Right lobe of liver (tissue), 4 donors: ENCODE results near the gene TRIM28.

Source experiments
- POLR2A ChIP-seq: fragments of 450-650 bp; IDR thresholded peaks from one replicate; pipeline ENCODE4 v1.6.1; 2017; ENCODE audit warnings: antibody characterized with exemption, mild to moderate bottlenecking
- TF ChIP-seq, protein P1 (sequence below), 4 donors: fragments of 200-600 bp in 3 of 4; fragments of 450-650 bp in 1 of 4; IDR thresholded peaks; one replicate each; pipeline versions ENCODE4 v1.5.1 to v1.8.0; 2016 to 2022; ENCODE audit warnings: antibody characterized with exemption in 4 of 4, mild to moderate bottlenecking in 2 of 4
- donor health status: DM: no; HTN: no; CAD: no.
- donor health status: DM: no; HTN: no; CAD: no.
- donor health status: DM: no; HTN: yes; CAD: no.

DNA sequence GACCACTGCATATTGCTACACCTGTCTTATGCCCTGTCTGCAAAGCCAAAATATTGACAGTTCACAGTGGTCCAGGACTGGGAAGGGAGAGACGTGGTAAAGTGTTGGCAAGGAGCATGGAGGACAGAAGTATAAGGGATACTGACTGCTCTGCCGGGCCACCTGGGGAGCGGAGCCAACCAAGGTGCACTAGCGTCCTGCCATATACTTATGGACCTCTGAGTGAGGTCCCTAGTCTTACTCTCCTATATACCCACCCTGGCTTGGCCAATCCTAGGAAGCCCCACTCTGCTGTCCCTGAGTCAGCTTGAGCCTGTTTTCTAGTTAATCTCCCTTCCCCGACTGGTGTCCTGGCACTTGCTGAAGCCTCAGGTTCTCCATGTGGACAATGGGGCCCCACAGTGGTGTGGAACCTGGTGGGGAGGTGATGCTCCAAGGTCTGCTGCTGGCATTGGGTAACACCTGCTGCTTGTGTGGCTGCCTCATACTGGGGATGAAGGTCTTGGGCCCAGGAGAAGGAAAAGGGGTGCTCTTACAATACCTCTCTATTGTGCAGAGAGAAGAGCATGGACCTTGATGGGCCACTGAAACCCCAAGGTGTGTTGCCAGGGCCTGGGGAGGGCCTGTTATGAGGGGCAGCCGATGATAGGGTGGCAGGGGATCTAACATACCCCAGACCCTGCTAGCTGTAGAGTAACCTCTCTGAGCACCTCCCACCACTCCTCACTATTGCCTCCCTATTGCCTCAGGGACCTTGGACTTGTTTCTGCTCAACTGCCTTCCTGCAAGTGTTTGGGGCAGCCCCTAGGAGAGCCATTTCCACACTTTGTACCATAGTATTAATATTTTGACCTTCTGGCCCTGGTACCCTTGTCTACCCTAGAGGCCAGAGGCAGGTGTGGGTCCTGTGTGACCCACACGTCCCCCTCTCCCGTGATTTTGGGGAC lies 6.7 kb upstream of the TRIM28 start:
- TF ChIP-seq, protein P1, sequence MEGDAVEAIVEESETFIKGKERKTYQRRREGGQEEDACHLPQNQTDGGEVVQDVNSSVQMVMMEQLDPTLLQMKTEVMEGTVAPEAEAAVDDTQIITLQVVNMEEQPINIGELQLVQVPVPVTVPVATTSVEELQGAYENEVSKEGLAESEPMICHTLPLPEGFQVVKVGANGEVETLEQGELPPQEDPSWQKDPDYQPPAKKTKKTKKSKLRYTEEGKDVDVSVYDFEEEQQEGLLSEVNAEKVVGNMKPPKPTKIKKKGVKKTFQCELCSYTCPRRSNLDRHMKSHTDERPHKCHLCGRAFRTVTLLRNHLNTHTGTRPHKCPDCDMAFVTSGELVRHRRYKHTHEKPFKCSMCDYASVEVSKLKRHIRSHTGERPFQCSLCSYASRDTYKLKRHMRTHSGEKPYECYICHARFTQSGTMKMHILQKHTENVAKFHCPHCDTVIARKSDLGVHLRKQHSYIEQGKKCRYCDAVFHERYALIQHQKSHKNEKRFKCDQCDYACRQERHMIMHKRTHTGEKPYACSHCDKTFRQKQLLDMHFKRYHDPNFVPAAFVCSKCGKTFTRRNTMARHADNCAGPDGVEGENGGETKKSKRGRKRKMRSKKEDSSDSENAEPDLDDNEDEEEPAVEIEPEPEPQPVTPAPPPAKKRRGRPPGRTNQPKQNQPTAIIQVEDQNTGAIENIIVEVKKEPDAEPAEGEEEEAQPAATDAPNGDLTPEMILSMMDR (IDR thresholded peaks at IDR 0.05) = no peak
- TF ChIP-seq POLR2A = no peak
